Activated CD4-positive, alpha-beta T cell treated with anti-CD3 and anti-CD28 coated beads, Interleukin-2, amount 10 ng/mL, durations not matched to agents 24 days and 14 days (primary cell): ENCODE data around the gene MAP7. TPM values are rescaled to one million over a fixed set of nuclear protein-coding genes. Genes with fewer than 3 reads are reported as not detected.

Source experiments
- DNase-seq: peaks from one replicate; pipeline ENCODE4 v3.0.0; 2022
- H3K27ac Mint-ChIP-seq: one replicate; pipeline ENCODE4 v1.8.0; 2022; ENCODE audit warnings: mild to moderate bottlenecking, mixed read lengths
- H3K27me3 Mint-ChIP-seq: one replicate; pipeline ENCODE4 v1.8.0; 2022; ENCODE audit warnings: mixed read lengths
- H3K36me3 Mint-ChIP-seq: one replicate; pipeline ENCODE4 v1.8.0; 2022; ENCODE audit warnings: low read depth, mild to moderate bottlenecking, mixed read lengths
- H3K4me1 Mint-ChIP-seq: one replicate; pipeline ENCODE4 v1.8.0; 2021; ENCODE audit warnings: mixed read lengths
- H3K4me3 Mint-ChIP-seq: one replicate; pipeline ENCODE4 v1.8.0; 2022; ENCODE audit warnings: mild to moderate bottlenecking, moderate library complexity, mixed read lengths
- H3K9me3 Mint-ChIP-seq: one replicate; pipeline ENCODE4 v1.8.0; 2021; ENCODE audit warnings: mixed read lengths
- intact Hi-C: fragments of 100-400 bp; cut with micrococcal nuclease; formaldehyde crosslinking; loops from one replicate; pipeline ENCODE4 v1.15.1; 2023
- total RNA-seq: library from RNA; stranded (reverse); gene quantifications from 2 replicates; pipeline ENCODE4 v1.2.3, GENCODE V29; 2022

Gene MAP7
- total RNA-seq, 1 donor from 2014 or later, result 1.0 TPM

GRCh38 chr6:136551103-136551502 lies 881 bp upstream of the MAP7 start:
- intact Hi-C loops, result no loop called here
- Mint-ChIP-seq H3K27ac (no peak overlapping the region), H3K9me3 (no peaks in the 10 kb centered on the region), H3K4me3 (peak overlapping the region; percentile 26), H3K36me3 (peaks cover 7% of the 10 kb centered on the region), H3K27me3 (peaks cover 53% of the 10 kb centered on the region), H3K4me1 (peaks cover 4% of the 10 kb centered on the region)
- no peak for DNase-seq

- Mint-ChIP-seq H3K27me3 (peaks cover 60% of the 10 kb centered on the region), H3K4me3 (peak overlapping the region; percentile 49), H3K9me3 (no peaks in the 10 kb centered on the region), H3K27ac (no peak overlapping the region), H3K4me1 (peaks cover 4% of the 10 kb centered on the region), H3K36me3 (peaks cover 3% of the 10 kb centered on the region)
- DNase-seq, result no peak
- intact Hi-C loops, result no loop called here
Observed at GRCh38 chr6:136550045-136550329, 235 bp downstream of the MAP7 start.

- Mint-ChIP-seq H3K27me3 (peaks cover 64% of the 10 kb centered on the region), H3K4me3 (peak overlapping the region; percentile 73), H3K36me3 (peaks cover 2% of the 10 kb centered on the region), H3K27ac (no peak overlapping the region), H3K4me1 (peaks cover 4% of the 10 kb centered on the region), H3K9me3 (no peaks in the 10 kb centered on the region)
- peak; percentile 59 for DNase-seq
- intact Hi-C loops, result loop anchor here (10.0 kb wide), 1 partner anchor 205 kb away; no protein-coding TSS in a partner anchor
Observed at GRCh38 chr6:136549300-136550044, 750 bp downstream of the MAP7 start.

GRCh38 chr6:136548582-136549299 lies 1.5 kb downstream of the MAP7 start:
- peak overlapping the region; percentile 73 for H3K4me3 Mint-ChIP-seq
- intact Hi-C loops, result loop anchor here (10.0 kb wide), 1 partner anchor 204 kb away; no protein-coding TSS in a partner anchor
- peaks cover 2% of the 10 kb centered on the region for H3K36me3 Mint-ChIP-seq
- peaks cover 68% of the 10 kb centered on the region for H3K27me3 Mint-ChIP-seq
- no peak overlapping the region for H3K27ac Mint-ChIP-seq
- no peak for DNase-seq
- H3K4me1 Mint-ChIP-seq, result peaks cover 4% of the 10 kb centered on the region
- H3K9me3 Mint-ChIP-seq, result no peaks in the 10 kb centered on the region

- Mint-ChIP-seq H3K36me3 (peaks cover 2% of the 10 kb centered on the region), H3K4me3 (no peak overlapping the region), H3K27me3 (peaks cover 70% of the 10 kb centered on the region), H3K27ac (no peak overlapping the region), H3K9me3 (no peaks in the 10 kb centered on the region), H3K4me1 (peaks cover 4% of the 10 kb centered on the region)
- DNase-seq, result no peak
- intact Hi-C loops, result loop anchor here (10.0 kb wide), 1 partner anchor 203 kb away; no protein-coding TSS in a partner anchor
Observed at GRCh38 chr6:136547871-136548270, 2.4 kb downstream of the MAP7 start.

- peaks cover 4% of the 10 kb centered on the region for H3K4me1 Mint-ChIP-seq
- H3K36me3 Mint-ChIP-seq, result peaks cover 2% of the 10 kb centered on the region
- H3K4me3 Mint-ChIP-seq, result no peak overlapping the region
- H3K9me3 Mint-ChIP-seq, result no peaks in the 10 kb centered on the region
- DNase-seq, result no peak
- no peak overlapping the region for H3K27ac Mint-ChIP-seq
- intact Hi-C loops, result loop anchor here (10.0 kb wide), 1 partner anchor 203 kb away; no protein-coding TSS in a partner anchor
- H3K27me3 Mint-ChIP-seq, result peaks cover 68% of the 10 kb centered on the region
Observed at GRCh38 chr6:136547336-136547735, 2.9 kb downstream of the MAP7 start.

GRCh38 chr6:136546331-136546730 lies 3.9 kb downstream of the MAP7 start:
- H3K4me3 Mint-ChIP-seq, result no peak overlapping the region
- no peaks in the 10 kb centered on the region for H3K36me3 Mint-ChIP-seq
- peaks cover 4% of the 10 kb centered on the region for H3K4me1 Mint-ChIP-seq
- no peaks in the 10 kb centered on the region for H3K9me3 Mint-ChIP-seq
- peaks cover 63% of the 10 kb centered on the region for H3K27me3 Mint-ChIP-seq
- intact Hi-C loops, result loop anchor here (10.0 kb wide), 1 partner anchor 202 kb away; no protein-coding TSS in a partner anchor
- H3K27ac Mint-ChIP-seq, result no peak overlapping the region
- DNase-seq, result no peak

GRCh38 chr6:136544326-136544725 lies 5.9 kb downstream of the MAP7 start:
- Mint-ChIP-seq H3K4me3 (no peak overlapping the region), H3K9me3 (no peaks in the 10 kb centered on the region), H3K27me3 (peaks cover 64% of the 10 kb centered on the region), H3K36me3 (no peaks in the 10 kb centered on the region), H3K4me1 (peaks cover 4% of the 10 kb centered on the region), H3K27ac (no peak overlapping the region)
- intact Hi-C loops, result loop anchor here (10.0 kb wide), 1 partner anchor 200 kb away; no protein-coding TSS in a partner anchor
- no peak for DNase-seq

GRCh38 chr6:136541395-136541794 lies 8.8 kb downstream of the MAP7 start:
- Mint-ChIP-seq H3K27ac (no peak overlapping the region), H3K4me3 (no peak overlapping the region), H3K27me3 (peaks cover 40% of the 10 kb centered on the region), H3K9me3 (no peaks in the 10 kb centered on the region), H3K4me1 (no peaks in the 10 kb centered on the region), H3K36me3 (no peaks in the 10 kb centered on the region)
- no peak for DNase-seq
- intact Hi-C loops, result loop anchor here (10.0 kb wide), 1 partner anchor 197 kb away; no protein-coding TSS in a partner anchor

- intact Hi-C loops, result loop anchor here (10.0 kb wide), 1 partner anchor 195 kb away; no protein-coding TSS in a partner anchor
- H3K4me1 Mint-ChIP-seq, result peaks cover 2% of the 10 kb centered on the region
- H3K36me3 Mint-ChIP-seq, result no peaks in the 10 kb centered on the region
- H3K27me3 Mint-ChIP-seq, result peaks cover 31% of the 10 kb centered on the region
- H3K4me3 Mint-ChIP-seq, result no peak overlapping the region
- H3K9me3 Mint-ChIP-seq, result no peaks in the 10 kb centered on the region
- no peak for DNase-seq
- no peak overlapping the region for H3K27ac Mint-ChIP-seq
Observed at GRCh38 chr6:136539967-136540652, 10.1 kb downstream of the MAP7 start.

GRCh38 chr6:136538836-136539235 lies 11.4 kb downstream of the MAP7 start:
- DNase-seq, result no peak
- Mint-ChIP-seq H3K9me3 (no peaks in the 10 kb centered on the region), H3K4me3 (no peak overlapping the region), H3K4me1 (peaks cover 3% of the 10 kb centered on the region), H3K36me3 (no peaks in the 10 kb centered on the region), H3K27ac (no peak overlapping the region), H3K27me3 (peaks cover 26% of the 10 kb centered on the region)
- intact Hi-C loops, result no loop called here

GRCh38 chr6:136535880-136536650 lies 14.2 kb downstream of the MAP7 start:
- H3K4me1 Mint-ChIP-seq, result peaks cover 3% of the 10 kb centered on the region
- DNase-seq, result no peak
- H3K4me3 Mint-ChIP-seq, result no peak overlapping the region
- no peaks in the 10 kb centered on the region for H3K36me3 Mint-ChIP-seq
- peaks cover 31% of the 10 kb centered on the region for H3K27me3 Mint-ChIP-seq
- H3K27ac Mint-ChIP-seq, result no peak overlapping the region
- H3K9me3 Mint-ChIP-seq, result no peaks in the 10 kb centered on the region
- intact Hi-C loops, result no loop called here

- Mint-ChIP-seq H3K4me1 (peaks cover 3% of the 10 kb centered on the region), H3K27me3 (peaks cover 28% of the 10 kb centered on the region), H3K9me3 (no peaks in the 10 kb centered on the region), H3K36me3 (no peaks in the 10 kb centered on the region), H3K27ac (no peak overlapping the region), H3K4me3 (no peak overlapping the region)
- intact Hi-C loops, result no loop called here
- DNase-seq, result no peak
Observed at GRCh38 chr6:136535017-136535765, 15.0 kb downstream of the MAP7 start.
